AG04450 (cell line): ENCODE results near the gene OR7C2. TPM values are rescaled to one million over a fixed set of nuclear protein-coding genes. Genes with fewer than 3 reads are reported as not detected.

Source experiments
- CTCF ChIA-PET: fragments of 300-600, 350-600 bp; formaldehyde crosslinking; extraction: SDS; loops from one replicate; lab custom pipeline; 2022; ENCODE audit warnings: antibody characterized with exemption, inconsistent platforms; lab: Charles Lee
- POLR2A ChIA-PET: fragments of 350-600 bp; formaldehyde crosslinking; extraction: SDS; loops from one replicate; lab custom pipeline; 2021; ENCODE audit warnings: antibody characterized with exemption, inconsistent platforms; lab: Yijun Ruan, JAX
- DNase-seq: peaks from one replicate; pipeline ENCODE4 v3.0.0-alpha.2; 2011; ENCODE audit warnings: low read depth, low spot score
- H3K27ac ChIP-seq: one replicate; pipeline ENCODE4 v1.5.1; 2012; ENCODE audit warnings: low read depth, low read length, control low read depth
- H3K27me3 ChIP-seq: one replicate; pipeline ENCODE4 v1.6.0; 2012; ENCODE audit warnings: low read length; ENCODE audit not compliant: control insufficient read depth, insufficient read depth
- H3K4me3 ChIP-seq: 2 replicates; pipeline ENCODE4 v1.5.1; 2011; ENCODE audit warnings: mild to moderate bottlenecking, low read depth, low read length, control low read depth
- H3K9me3 ChIP-seq: 2 replicates; pipeline ENCODE4 v1.5.1; 2012; ENCODE audit warnings: low read length; ENCODE audit not compliant: control insufficient read depth, insufficient read depth
- CTCF ChIP-seq: IDR thresholded peaks from 2 replicates; pipeline ENCODE4 v1.5.1; 2011; ENCODE audit warnings: low read depth, low read length, control low read depth, inconsistent platforms
- polyA plus RNA-seq: library from polyadenylated mRNA; depleted of rRNA; stranded (reverse); fragments of >200 nt; gene quantifications from 2 replicates; pipeline ENCODE4 v1.2.3, GENCODE V29; 2011

Gene OR7C2
- polyA plus RNA-seq, 1 experiment = not detected

DNA sequence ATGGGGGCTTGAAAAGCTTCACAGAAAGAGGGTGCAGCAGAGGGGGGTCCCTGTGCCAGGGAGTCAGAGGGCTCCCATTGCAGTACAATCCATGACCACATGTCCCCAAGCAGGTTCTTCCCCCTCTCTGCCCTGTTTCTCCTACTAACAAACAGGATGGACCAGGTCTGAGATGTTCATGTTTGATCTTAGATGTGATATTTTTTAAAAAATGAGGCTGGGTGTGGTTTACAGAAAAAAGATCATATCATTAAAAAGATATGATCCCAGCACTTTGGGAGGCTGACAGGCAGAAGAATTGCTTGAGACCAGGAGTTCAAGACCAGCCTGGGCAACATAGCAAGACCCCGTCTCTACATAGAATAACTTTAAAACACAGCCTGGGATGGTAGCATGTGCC is 9.1 kb downstream of the OR7C2 start:
- no peak overlapping the region for H3K4me3 ChIP-seq
- H3K27ac ChIP-seq = no peak overlapping the region
- POLR2A ChIA-PET = no interaction called here
- H3K9me3 ChIP-seq = peaks cover 26% of the 10 kb centered on the region
- no peak for TF ChIP-seq CTCF
- DNase-seq = no peak
- no peaks in the 10 kb centered on the region for H3K27me3 ChIP-seq
- CTCF ChIA-PET = no interaction called here

DNA sequence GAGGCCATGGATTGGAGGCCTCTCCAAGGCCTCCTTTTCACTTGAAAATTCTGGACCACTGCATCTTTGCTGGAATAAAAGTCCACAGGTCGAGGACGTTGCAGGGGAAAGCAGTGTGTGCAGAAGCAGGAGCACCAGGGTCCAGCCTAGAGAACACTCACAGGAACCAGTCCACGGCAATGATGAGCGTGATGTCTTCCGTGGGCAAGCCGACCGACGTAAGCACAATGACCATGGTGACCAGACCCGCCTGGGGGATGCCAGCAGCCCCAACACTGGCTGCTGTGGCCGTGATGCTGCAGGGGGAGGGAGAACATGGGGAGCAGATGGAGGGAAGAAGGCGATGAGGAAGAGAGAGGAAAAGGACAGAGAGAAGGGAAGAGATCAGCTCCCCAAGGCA is 11.5 kb downstream of the OR7C2 start:
- H3K27ac ChIP-seq = no peak overlapping the region
- ChIA-PET POLR2A (no interaction called here), CTCF (no interaction called here)
- peaks cover 28% of the 10 kb centered on the region for H3K9me3 ChIP-seq
- no peaks in the 10 kb centered on the region for H3K27me3 ChIP-seq
- H3K4me3 ChIP-seq = no peak overlapping the region
- TF ChIP-seq CTCF = no peak
- DNase-seq = no peak

DNA sequence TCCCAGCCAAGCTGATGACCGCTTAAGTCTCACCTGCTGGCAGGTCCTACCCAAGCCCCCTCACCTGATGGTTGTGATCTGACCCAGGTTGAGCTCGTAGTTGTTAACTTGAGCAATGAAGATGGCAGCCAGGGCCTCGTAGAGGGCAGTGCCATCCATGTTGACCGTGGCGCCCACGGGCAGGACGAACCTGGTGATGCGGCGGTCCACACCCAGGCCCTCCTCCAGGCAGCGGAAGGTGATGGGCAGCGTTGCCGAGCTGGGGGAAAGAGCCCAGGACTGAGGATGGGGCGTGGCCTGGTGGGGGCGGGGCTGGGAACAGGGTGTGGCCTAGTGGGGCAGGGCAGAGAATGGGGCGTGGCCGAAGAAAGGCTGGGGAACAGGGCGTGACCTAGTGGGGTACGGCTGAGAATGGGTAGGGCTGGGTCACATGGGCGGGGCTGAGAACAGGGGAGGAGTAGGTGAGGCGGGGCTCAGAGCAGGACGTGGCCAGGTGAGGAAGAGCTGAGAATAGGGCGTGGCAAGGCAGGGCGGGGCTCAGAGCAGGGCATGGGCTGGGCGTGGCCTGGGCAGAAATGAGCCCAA is 12.9 kb downstream of the OR7C2 start:
- no peak for TF ChIP-seq CTCF
- Histone ChIP-seq H3K27me3 (no peaks in the 10 kb centered on the region), H3K27ac (no peak overlapping the region), H3K9me3 (peaks cover 28% of the 10 kb centered on the region), H3K4me3 (no peak overlapping the region)
- ChIA-PET CTCF (no interaction called here), POLR2A (no interaction called here)
- no peak for DNase-seq

DNA sequence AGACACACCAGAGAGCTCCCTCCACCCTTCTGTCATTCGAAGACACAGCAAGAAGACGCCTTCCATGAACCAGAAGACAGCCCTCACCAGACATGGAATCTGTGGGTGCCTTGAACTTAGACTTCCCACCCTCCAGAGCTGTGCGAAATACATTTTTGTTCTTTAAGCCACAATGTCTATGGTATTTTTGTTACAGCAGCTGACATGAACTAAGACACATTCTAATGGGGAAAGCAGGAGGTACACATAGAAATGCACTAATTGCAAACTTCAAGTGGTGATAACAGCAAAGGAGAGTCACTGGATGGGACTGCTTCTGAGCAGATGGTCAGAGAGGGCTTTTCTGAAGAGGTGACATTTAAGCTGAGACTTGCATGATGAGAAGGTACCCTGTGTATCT is 16.2 kb downstream of the OR7C2 start:
- no peak for DNase-seq
- peaks cover 25% of the 10 kb centered on the region for H3K9me3 ChIP-seq
- ChIA-PET POLR2A (no interaction called here), CTCF (no interaction called here)
- no peak overlapping the region for H3K4me3 ChIP-seq
- H3K27me3 ChIP-seq = no peaks in the 10 kb centered on the region
- no peak overlapping the region for H3K27ac ChIP-seq
- no peak for TF ChIP-seq CTCF

DNA sequence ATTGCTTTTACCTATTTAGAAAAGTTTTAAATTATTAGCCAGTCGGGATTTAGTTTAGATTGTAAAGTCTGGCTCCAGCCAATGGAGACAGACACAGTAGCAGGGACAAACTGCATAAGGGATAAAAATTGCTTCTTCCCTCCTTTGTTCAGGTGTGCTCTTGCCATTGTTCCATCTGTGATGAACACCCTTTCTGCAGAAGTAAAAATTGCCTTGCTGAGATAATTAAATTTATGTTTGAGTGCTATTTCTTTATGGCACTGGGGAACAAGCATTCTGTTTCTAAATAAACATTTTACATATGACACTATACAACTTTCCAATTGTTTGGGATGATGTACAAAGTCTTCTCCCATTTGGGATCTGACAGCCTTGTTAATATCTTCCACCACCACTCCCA is 18.0 kb downstream of the OR7C2 start:
- CTCF ChIA-PET = no interaction called here
- DNase-seq = no peak
- POLR2A ChIA-PET = no interaction called here
- Histone ChIP-seq H3K27ac (no peak overlapping the region), H3K4me3 (no peak overlapping the region), H3K9me3 (peaks cover 16% of the 10 kb centered on the region), H3K27me3 (no peaks in the 10 kb centered on the region)
- no peak for TF ChIP-seq CTCF
